Uterus (tissue), 2 donors: Measurements from ENCODE around the gene ARHGAP15.

ENCODE experiments used
- CTCF ChIP-seq, 4 experiments: fragments of 200-600 bp in 2 of 4; fragments of 450-650 bp in 2 of 4; sonication (generic) in 2 of 4; IDR thresholded peaks; one replicate each; pipeline ENCODE4 v1.5.1; 2016 to 2019; ENCODE audit warnings: antibody characterized with exemption in 4 of 4, mild to moderate bottlenecking in 2 of 4, moderate library complexity in 1 of 4
- POLR2A ChIP-seq, 2 donors: fragments of 450-650 bp; IDR thresholded peaks; one replicate each; pipeline ENCODE4 v1.6.1; 2016; ENCODE audit warnings: antibody characterized with exemption in 2 of 2, mild to moderate bottlenecking in 1 of 2, moderate library complexity in 1 of 2

GRCh38 chr2:143645921-143646645, 516.9 kb downstream of the ARHGAP15 start:
- TF ChIP-seq CTCF (IDR thresholded peaks at IDR 0.05) (no peak), POLR2A (IDR thresholded peaks at IDR 0.05) (no peak)
